Activated CD8-positive, alpha-beta memory T cell treated with anti-CD3 and anti-CD28 coated beads, Interleukin-2, amount 50 U/mL, for 24 hours (primary cell): ENCODE measurements around the gene TLR9.
"Not testable (repeated sequence)": the region's sequence is repeated elsewhere in the genome, so short reads cannot be mapped to it uniquely, and the experiment has no call there.

Experiments
- DNase-seq: peaks from one replicate; pipeline ENCODE4 v3.0.0-alpha.2; 2020; ENCODE audit errors: extremely low read depth

Gene TLR9

GRCh38 chr3:52195291-52195597 lies 30.2 kb downstream of the TLR9 start:
- no peak for DNase-seq

DNA sequence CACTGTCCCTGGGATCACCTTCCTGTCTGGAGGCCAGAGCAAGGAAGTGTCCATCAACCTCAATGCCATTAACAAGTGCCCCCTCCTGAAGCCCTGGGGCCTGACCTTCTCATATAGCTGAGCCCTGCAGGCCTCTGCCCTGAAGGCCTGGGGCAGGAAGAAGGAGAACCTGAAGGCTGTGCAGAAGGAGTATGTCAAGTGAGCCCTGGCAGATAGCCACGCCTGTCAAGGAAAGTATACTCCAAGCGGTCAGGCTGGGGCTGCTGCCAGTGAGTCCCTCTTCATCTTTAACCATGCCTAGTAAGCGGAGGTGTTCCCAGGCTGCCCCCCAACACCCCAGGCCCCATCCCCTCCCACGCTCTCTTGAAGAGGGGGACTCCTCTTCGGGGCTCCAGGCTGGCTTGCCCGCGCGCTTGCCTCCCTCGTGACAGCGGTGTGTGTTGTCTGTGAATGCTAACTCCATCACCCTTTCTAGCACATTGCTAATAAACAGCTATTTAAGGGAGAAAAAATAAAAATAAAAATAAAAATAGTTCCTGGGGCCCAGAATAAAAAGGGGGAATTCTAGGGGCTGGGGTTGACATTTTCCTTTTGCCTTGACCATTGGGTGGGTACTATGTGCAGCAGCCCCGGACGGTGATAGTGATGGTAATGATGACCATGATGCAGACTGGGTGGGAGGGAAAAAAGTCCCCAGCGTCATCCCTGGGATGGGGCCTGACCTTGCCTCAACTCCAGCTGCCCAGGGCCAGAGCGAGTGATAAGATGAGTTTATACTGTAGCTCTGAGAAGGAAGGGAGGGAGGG lies 30.8 kb downstream of the TLR9 start:
- no peak for DNase-seq

DNA sequence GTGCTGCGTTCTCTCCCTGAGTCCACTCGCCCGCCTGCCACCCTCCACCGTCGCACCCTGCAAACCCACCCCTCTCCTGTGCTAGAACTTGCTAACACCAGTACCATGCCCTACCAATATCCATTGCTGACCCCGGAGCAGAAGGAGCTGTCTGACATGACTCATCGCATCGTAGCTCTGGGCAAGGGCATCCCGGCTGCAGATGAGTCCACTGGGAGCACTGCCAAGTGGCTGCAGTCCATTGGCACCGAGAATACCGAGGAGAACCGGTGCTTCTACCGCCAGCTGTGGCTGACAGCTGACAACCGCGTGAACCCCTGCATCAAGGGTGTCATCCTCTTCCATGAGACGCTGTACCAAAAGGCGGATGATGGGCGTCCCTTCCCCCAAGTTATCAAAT lies 32.4 kb downstream of the TLR9 start:
- no peak for DNase-seq

DNA sequence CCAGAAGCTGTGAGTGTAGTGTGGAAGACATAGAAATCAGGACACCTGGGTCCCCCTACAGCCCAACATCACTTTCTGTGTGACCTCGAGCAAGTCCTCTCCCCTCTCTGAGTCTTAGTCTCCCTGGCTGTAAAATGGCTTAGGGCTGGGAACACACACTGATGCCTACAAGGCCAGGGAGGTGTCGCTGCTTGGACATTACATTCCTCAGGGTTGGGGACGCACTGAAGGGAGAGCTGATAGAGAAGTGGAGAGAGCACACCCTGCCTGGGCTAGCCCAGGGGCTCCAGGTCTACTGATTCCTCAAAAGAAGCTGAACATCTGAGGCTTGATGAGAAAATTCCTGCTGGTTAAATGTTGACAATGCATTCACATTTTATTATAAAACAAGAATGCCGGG lies 33.8 kb downstream of the TLR9 start:
- no peak for DNase-seq

DNA sequence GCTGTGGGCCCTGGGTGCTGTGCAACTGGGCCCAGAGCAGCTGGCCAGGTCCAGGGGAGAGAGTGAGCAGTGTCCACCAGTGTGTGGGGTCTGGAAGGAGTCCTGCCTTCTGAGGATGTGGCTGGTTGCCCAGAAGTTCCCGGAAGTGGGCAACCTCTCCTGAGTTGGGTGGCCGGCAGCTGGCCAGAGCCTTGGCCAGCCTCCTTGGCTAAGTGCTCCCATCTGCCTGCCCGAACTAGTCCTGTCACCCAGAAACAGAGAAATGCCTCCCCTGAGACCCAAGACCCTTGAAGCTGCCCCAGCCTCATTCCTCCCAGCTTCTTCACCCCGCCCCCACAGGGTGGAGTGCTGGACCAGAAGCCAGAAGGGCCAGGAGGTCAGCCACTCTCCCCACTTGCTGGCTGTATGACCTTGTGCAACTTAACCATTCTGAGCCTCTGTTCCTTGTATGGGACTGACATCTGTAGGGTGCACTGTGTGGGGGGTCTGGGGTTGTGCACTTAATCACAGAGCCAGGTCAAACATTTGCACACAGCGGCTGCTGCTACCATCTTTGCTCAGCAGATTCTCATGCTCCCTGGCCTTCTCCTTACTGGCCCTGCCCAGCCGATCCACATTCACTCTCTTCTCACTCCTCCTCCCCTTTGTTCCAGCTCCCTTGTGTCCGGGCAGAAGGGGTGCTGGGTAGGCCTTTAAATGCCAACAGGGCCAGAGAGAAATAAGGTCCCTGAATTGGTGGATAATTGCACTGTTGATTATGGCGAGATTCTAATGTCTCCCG lies 35.0 kb downstream of the TLR9 start:
- no peak for DNase-seq

DNA sequence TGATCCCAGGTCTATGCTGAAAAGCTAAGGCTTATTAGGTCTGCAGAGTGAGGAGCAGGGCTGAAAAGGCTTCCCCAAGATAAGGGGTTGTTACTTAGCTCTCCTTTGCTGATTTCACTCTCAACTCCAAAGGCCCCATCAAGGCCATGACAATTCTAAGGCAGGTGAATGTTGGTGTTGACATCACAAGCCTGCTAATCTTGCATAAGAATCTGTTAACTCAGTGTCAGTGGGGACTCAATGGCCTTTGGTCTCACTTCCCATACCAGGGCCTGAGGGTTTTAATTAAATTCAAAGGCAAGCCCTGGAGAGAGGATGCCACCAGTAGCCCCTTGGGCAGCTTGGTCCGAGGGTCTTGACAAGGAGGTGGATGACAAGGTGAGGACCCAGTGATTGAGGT lies 36.9 kb downstream of the TLR9 start:
- DNase-seq, result no peak

- DNase-seq, result no peak
Observed at GRCh38 chr3:52186729-52187128, 38.7 kb downstream of the TLR9 start.

- no peak for DNase-seq
Observed at GRCh38 chr3:52185837-52186236, 39.6 kb downstream of the TLR9 start.

DNA sequence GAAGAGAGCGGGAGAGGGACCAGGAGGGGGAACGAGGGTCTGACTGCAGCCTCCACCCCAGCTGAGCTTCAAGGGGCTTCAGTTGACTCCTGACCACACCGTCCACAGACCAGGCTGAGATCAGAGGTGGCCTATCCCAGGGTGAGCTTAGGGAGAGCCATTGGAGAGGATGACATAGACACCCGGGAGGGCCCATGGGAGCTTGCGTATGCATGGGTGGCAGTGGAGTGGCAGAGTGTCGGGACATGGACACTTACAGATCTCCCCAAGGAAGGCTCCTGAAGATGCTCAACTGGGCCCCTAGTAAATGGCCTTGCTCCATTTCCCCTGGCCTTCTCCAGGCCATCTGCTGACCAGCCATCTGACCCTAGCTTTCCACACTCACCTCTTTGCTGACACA lies 40.1 kb downstream of the TLR9 start:
- no peak for DNase-seq

DNA sequence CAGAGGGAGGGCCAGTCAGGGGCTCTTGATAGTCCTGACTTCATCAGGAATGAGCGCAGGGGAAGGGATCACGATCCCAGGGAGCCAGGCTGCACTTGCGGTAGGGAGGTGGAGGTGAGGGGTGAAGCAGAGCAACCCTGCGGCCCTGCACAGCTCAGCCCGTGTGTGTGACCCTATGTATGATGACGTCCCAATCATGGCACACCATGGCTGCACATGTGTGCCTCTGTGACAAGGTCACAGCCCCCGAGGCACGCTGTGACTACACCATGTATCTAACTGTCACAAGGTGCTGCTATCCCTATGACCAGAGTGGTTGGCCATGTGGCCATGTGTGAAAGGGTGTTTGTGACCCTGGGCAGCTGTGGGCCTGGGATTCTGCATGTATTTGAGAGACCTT lies 40.8 kb downstream of the TLR9 start:
- no peak for DNase-seq

GRCh38 chr3:52183786-52184445 lies 41.5 kb downstream of the TLR9 start:
- no peak for DNase-seq

DNA sequence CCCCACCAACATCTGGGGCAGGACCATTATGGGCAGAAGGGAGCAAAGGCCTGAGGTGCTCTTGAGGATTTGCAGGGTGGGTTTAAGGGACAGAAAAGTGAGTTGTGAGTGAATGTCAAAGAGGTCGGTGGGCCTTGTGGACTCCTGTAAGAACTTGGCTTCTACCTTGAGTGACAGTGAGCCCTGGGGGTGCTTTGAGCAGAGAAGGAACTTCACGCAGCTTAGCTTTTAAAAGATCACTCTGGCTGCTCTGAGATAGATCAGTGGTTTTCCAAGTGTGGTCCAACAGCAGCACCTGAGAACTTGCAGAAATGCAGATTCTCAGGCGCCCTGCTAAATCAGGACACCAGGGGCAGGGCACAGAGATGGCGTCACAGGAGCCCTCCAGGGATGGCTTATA lies 42.8 kb downstream of the TLR9 start:
- DNase-seq, result no peak

GRCh38 chr3:52182196-52182595 lies 43.2 kb downstream of the TLR9 start:
- no peak for DNase-seq

GRCh38 chr3:52181543-52181942 lies 43.9 kb downstream of the TLR9 start:
- no peak for DNase-seq

- DNase-seq, result no peak
Observed at GRCh38 chr3:52178537-52178936, 46.9 kb downstream of the TLR9 start.

GRCh38 chr3:52178126-52178525 lies 47.3 kb downstream of the TLR9 start:
- DNase-seq, result not testable (repeated sequence)

GRCh38 chr3:52177701-52178042 lies 47.8 kb downstream of the TLR9 start:
- no peak for DNase-seq

- no peak for DNase-seq
Observed at GRCh38 chr3:52176951-52177700, 48.3 kb downstream of the TLR9 start.

GRCh38 chr3:52176180-52176752 lies 49.2 kb downstream of the TLR9 start:
- DNase-seq, result no peak

DNA sequence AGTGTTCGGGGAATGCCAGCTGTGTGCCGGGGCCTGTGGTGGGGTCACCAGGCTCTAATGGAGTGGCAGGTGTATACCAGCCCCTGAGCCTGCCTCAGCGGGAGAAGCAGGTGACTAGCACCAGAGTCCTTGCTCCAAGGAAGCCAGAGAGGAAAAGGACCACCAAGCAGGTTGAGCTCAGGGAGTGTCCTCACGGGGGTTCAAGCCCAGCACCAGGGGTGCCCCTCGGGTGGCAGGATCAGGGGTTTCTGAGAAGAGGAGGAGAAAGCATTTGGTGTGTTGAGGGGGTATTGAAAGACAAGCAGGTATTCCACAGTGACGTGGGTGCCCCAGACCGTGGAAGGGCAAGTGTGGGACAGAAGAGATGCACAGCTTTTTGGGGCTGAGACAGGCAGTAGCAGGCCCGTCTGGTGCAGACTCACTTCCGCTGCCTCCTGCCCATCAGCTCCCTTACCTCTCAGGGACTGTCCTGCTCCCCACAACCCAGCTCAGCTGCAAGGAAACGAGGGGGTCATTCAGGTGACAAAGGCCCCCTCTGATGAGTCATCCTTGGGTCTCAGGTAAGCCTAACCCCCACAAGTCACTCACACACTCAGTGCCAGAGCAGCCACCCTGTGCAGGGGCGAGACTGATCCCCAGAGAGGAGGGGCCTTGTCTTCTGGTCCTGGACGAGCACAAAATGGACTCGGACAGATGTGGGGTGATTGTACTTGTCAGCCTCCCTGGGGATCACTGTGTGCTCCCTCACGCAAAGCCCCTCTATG lies 49.8 kb downstream of the TLR9 start:
- no peak for DNase-seq

- DNase-seq, result no peak
Observed at GRCh38 chr3:52174896-52175295, 50.5 kb downstream of the TLR9 start.
